Measurements from ENCODE around the gene SYNDIG1.

The SYNDIG1 gene

DNA sequence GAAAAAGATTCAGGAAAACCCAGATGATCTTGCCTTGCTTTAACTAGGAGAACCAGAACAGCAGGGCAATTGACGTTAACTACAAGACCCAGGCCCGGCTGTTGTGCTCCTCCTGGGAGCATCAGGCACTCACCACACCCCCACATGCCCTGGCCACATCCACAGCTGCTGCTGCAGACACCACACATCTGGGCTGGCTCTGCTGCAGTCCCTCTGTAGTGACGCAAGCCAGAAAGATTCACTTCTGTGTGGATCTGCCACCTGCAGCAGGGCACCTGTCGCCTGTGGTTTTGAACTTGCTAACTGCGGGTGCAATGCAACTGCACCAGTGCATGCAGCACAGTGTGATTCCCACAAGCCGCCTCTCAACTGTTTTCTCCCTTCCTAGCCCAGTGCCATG is 228.8 kb downstream of the SYNDIG1 start:
- Mint-ChIP-seq H3K27me3 (no peaks in the 10 kb centered on the region), H3K4me1 (ENCODE audit: low read depth) (no peaks in the 10 kb centered on the region), H3K4me3 (no peak overlapping the region)

DNA sequence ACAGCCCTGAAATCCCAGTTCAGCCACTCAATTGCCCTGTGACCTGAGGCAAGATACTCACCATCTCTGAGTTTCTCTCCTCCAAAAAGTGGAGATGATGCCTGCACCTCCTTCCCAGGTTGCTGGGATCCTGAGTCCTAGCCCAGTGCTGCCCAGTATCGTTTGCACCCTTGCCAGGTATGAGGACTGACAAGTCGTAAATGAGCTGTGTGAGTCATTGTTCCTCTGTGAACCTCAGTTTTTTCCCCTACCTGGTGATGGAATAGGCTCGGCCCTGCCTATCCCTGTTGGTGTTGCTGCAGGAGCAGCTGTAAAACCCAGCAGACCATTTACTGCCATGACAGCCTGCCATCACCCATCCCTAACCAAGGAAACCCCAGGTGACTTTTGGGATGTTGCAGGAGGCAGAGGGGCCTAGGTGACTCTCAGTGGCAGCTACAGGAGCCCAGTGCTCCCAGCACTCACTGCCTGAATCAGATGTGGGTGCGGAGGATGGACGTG is 229.3 kb downstream of the SYNDIG1 start:
- intact Hi-C loops (cut with micrococcal nuclease): no loop called here
- Mint-ChIP-seq H3K36me3 (ENCODE audit: low read depth) (no peaks in the 10 kb centered on the region), H3K27ac (no peak overlapping the region), H3K27me3 (no peaks in the 10 kb centered on the region), H3K4me3 (no peak overlapping the region), H3K4me1 (ENCODE audit: low read depth) (no peaks in the 10 kb centered on the region), H3K9me3 (no peaks in the 10 kb centered on the region)

More for the DNA sequence above, 228.8 kb downstream of the SYNDIG1 start:
- H3K36me3 Mint-ChIP-seq (ENCODE audit: low read depth): no peaks in the 10 kb centered on the region
- no peak overlapping the region for H3K27ac Mint-ChIP-seq
- intact Hi-C loops (cut with micrococcal nuclease): no loop called here
- H3K9me3 Mint-ChIP-seq: no peaks in the 10 kb centered on the region

DNA sequence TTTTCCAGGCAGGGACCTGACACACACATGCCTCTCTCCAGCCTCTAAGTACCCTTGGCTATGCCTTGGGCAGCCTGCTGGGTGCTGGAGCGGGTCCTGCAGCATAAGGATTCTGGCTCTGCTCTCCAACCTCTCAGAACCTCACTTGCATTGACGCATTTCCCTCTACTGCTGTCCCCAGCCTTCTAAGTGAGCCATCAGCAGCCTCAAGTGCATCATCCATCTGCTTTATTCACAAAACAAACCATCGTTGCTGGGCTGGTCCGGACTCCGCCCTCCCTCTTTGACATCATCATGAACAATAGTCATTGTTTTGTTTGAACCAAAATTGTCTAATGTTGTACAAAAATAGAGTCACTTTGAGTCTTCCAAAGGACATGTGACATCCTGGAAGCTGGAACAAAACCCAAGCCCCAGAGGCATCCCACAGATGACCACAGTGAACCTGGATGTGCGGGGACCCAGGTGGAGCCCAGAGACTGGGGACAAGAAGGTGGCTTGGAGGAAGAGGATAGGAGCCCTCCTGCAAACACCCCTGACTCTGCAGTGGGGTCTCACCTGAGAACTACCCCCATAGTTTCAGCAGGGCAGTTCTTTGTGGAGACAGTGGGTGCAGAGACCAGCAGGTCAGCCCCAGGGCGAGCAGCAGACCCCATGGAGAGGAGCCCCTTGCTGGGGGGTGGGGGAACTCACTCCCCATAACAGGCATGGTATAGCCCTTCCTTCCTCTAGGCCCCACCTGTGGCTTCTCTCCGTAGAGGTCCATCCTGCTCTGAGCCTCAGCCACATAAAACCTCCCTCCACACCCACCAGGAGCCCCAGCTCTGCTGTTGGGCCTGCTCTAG is 230.1 kb downstream of the SYNDIG1 start:
- Mint-ChIP-seq H3K9me3 (no peaks in the 10 kb centered on the region), H3K27me3 (no peaks in the 10 kb centered on the region), H3K4me1 (ENCODE audit: low read depth) (no peaks in the 10 kb centered on the region), H3K4me3 (no peak overlapping the region), H3K36me3 (ENCODE audit: low read depth) (no peaks in the 10 kb centered on the region), H3K27ac (no peak overlapping the region)
- intact Hi-C loops (cut with micrococcal nuclease): no loop called here

DNA sequence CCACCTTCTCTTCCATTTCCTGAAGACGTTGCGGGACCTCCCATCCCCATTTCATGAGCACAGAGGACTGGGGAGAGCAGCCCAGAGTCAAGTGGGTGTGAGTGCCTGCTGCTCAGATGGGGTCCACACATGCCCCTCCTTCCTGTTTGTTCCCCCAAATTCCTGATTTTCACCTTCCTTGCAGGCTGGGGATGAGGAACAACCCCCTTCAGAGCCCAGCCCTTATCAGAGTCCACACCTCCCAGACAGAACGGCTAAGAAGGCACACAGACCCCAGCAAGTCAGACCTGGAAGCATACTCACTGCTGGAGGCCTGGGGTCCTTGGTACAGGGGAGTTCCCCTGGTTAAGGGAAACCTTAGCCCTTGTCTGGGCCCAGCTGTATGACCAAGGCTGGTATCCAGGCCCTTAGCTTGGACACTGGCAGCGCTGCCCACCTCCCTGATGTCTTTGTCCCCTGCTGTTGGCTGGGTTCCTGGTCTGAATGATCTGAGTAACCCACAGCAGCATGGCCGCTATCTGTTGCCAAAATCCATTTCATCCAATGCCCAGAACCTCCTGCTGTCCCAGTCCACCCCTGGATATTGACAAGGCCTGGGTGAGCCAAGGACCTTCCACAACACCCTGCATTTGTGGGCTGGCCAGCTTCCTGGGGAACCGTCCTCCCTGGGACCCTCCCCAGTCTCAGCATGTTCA is 230.9 kb downstream of the SYNDIG1 start:
- intact Hi-C loops (cut with micrococcal nuclease): no loop called here
- Mint-ChIP-seq H3K4me1 (ENCODE audit: low read depth) (no peaks in the 10 kb centered on the region), H3K27me3 (no peaks in the 10 kb centered on the region), H3K9me3 (no peaks in the 10 kb centered on the region), H3K4me3 (no peak overlapping the region), H3K27ac (no peak overlapping the region), H3K36me3 (ENCODE audit: low read depth) (no peaks in the 10 kb centered on the region)

DNA sequence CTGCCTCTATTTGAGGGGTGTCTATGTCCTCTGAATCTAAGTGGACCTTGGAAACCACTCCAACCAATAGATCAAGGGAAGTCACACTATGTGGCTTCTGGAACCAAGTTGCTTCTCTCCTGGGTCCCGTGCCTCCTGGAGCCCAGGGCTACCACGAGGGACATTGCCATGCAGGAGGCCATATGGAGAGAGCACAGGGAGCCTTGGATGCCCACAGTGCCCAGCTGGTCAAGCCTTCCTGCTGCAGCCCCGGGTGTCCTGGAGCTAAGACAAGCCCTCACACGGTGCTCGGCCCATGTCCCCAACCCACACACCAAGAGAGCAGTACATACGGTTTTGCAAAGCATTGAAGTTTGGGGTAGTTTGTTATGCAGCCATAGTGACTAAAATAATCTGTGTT is 231.6 kb downstream of the SYNDIG1 start:
- Mint-ChIP-seq H3K4me3 (no peak overlapping the region), H3K27me3 (no peaks in the 10 kb centered on the region), H3K36me3 (ENCODE audit: low read depth) (no peaks in the 10 kb centered on the region), H3K27ac (no peak overlapping the region), H3K4me1 (ENCODE audit: low read depth) (no peaks in the 10 kb centered on the region), H3K9me3 (no peaks in the 10 kb centered on the region)
- intact Hi-C loops (cut with micrococcal nuclease): no loop called here

DNA sequence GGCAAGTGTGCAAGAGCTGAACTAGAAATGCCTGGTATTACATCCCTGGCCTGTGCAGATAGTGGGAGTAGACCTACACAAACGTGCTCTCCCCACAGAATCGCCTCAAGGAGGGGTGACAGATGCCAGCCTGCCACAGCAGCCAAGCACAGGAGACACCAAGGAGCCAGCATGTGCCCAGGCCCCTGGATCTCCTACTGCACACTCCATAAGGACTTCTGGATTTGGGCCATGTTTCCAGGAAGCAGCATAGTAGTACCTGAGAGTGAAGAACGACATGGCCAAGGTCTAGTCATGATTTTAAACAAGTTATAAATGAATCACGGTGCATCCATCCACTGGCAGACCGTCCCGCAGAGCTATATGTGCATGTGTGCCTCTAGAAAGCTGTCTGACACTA is 232.2 kb downstream of the SYNDIG1 start:
- no peaks in the 10 kb centered on the region for H3K9me3 Mint-ChIP-seq
- intact Hi-C loops (cut with micrococcal nuclease): no loop called here
- H3K4me3 Mint-ChIP-seq: no peak overlapping the region
- H3K27ac Mint-ChIP-seq: no peak overlapping the region
- no peaks in the 10 kb centered on the region for H3K4me1 Mint-ChIP-seq (ENCODE audit: low read depth)
- no peaks in the 10 kb centered on the region for H3K36me3 Mint-ChIP-seq (ENCODE audit: low read depth)
- no peaks in the 10 kb centered on the region for H3K27me3 Mint-ChIP-seq

DNA sequence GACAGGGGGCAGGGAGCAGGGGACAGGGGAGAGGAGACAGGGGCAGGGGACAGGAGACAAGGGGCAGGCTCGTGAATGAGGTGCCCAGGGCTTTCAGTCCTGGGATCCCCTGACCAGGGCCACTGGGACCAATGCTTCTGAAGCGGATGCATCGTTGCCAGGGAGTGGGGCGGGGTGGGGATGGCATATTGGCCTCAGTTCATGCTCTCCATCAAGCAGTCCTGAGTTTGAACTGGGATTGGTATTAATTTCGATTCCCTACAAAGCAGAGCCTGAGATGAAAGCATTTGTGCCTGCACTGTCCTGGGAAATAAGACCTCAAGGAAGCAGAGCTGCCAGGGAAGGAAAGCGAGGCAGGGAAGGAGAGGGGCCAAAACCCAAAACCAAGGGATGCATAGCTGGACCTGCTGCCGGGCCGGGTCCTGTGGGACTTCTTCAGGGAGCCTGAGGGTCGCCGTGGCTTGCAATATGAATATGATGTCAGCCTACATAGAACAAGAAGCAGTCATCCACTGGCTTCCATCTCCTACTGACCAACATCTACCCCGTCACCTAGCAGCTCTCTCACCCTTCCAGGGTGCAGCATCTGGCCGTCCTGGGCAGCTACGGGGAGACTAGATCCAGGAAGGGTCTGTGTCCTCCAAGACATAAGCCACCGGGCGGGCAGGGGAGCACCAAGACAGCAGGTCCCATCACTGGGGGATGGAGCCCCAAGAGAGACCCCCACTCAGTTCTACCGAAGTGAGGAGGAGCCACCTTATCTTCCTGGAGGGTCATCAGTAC is 233.3 kb downstream of the SYNDIG1 start:
- Mint-ChIP-seq H3K4me1 (ENCODE audit: low read depth) (no peaks in the 10 kb centered on the region), H3K4me3 (no peak overlapping the region), H3K27me3 (no peaks in the 10 kb centered on the region), H3K27ac (no peak overlapping the region), H3K9me3 (no peaks in the 10 kb centered on the region), H3K36me3 (ENCODE audit: low read depth) (no peaks in the 10 kb centered on the region)
- intact Hi-C loops (cut with micrococcal nuclease): no loop called here

DNA sequence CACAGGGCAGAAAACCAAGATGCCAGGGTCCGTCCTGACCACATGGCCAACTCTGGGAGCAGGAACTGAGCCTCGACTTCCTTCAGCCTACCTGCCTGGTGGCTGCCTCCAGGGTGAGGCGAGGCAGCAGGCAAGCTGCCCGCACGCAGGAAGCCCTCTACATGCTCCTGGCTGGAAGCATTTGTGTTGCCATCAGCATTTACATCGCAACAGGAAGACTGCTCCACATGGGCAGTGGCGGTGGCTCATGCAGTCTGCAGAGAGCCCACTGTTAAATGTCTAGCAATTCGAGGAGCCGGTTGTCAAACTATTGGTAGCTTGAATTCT is 233.8 kb downstream of the SYNDIG1 start:
- Mint-ChIP-seq H3K27me3 (no peaks in the 10 kb centered on the region), H3K36me3 (ENCODE audit: low read depth) (no peaks in the 10 kb centered on the region), H3K4me1 (ENCODE audit: low read depth) (no peaks in the 10 kb centered on the region), H3K9me3 (no peaks in the 10 kb centered on the region), H3K27ac (no peak overlapping the region), H3K4me3 (no peak overlapping the region)
- intact Hi-C loops (cut with micrococcal nuclease): no loop called here

DNA sequence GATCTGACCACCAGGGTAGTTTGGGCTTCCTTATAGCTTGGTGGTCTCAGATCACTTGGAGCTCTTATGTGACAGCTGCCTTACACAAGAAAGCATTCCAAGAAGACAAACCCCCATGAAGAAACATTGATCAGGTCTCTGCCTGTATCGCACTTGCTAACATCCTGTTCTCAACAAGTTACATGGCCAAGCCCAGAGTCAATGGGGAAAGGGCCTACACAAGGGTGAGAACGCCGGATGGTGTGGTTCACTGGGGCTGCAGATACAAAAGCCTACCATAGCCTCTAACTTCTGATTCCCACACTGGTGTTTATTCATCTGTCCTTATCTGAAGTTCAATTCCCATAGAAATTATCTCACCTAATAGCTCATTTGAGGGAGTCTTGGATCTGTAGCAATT is 235.5 kb downstream of the SYNDIG1 start:
- Mint-ChIP-seq H3K4me3 (no peak overlapping the region), H3K36me3 (ENCODE audit: low read depth) (no peaks in the 10 kb centered on the region), H3K4me1 (ENCODE audit: low read depth) (no peaks in the 10 kb centered on the region), H3K9me3 (no peaks in the 10 kb centered on the region), H3K27me3 (no peaks in the 10 kb centered on the region), H3K27ac (no peak overlapping the region)
- intact Hi-C loops (cut with micrococcal nuclease): no loop called here

DNA sequence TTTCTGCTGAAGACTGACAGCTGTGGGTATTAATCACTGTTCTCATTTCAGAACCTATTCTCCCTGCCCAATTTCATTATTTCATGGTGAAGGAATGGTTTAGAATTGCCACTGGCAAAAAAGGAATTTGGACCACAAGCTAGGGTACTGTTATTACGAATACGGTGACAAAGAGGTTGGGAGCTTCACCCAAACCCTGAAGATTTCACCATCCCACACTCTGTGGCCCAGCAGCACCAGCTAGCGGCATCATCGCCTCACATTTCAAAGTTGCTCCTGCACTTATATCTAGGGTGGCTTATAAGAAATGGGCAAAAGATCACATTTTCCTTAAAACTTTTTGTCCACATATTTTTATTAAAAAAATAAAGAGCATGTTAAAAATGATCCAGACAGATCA is 236.1 kb downstream of the SYNDIG1 start:
- no peaks in the 10 kb centered on the region for H3K4me1 Mint-ChIP-seq (ENCODE audit: low read depth)
- no peak overlapping the region for H3K27ac Mint-ChIP-seq
- no peaks in the 10 kb centered on the region for H3K9me3 Mint-ChIP-seq
- no peak overlapping the region for H3K4me3 Mint-ChIP-seq
- no peaks in the 10 kb centered on the region for H3K36me3 Mint-ChIP-seq (ENCODE audit: low read depth)
- H3K27me3 Mint-ChIP-seq: no peaks in the 10 kb centered on the region
- intact Hi-C loops (cut with micrococcal nuclease): no loop called here

DNA sequence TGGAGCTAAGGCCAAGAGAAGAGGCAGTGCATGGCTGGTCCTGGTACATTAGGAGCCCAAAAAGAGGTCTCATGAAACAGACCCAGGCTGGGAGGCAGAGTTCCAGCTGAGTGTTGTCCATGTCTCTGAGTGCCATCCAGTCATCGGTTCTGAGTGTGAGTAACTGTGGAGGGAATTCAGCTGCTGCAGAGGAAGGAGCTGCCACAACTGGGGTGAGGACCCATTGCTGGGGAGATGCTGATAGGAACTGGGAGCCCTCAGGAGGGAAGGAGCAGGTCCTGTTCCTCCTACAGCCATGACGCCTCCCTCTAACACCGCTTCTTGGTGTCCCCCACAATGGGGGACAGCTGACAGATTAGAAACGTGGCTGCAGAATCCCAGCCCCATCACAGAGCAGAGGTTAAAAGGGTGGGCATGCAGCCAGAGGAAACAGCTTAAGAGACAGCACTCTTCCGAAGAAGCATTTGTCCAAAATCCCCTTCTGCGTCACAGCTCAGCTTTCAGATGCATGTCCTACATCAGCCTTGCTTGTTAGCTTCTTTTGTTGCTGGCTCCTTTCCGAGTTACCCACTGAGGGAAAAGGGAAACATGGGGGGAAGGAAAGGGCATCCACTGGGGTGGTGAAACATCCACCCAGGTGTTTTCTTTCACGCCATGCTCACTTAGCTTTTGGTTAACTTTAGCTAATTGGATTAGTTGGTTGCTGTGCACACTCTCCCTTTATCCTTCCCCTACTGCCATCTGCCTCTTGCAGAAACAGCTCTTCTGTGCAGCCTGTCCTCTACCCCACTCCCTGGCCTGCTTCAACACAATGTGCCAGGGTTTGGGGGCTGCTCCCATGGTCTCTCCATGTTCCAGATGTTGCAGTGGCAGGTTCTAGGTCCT is 239.2 kb downstream of the SYNDIG1 start:
- Mint-ChIP-seq H3K4me1 (ENCODE audit: low read depth) (no peaks in the 10 kb centered on the region), H3K4me3 (no peak overlapping the region), H3K36me3 (ENCODE audit: low read depth) (no peaks in the 10 kb centered on the region), H3K9me3 (peaks cover 6% of the 10 kb centered on the region), H3K27ac (no peak overlapping the region), H3K27me3 (no peaks in the 10 kb centered on the region)
- intact Hi-C loops (cut with micrococcal nuclease): no loop called here

Data from dendritic cell treated with granulocyte-macrophage colony-stimulating factor and Interleukin-4, amounts not matched to agents 40 ng/mL and 50 ng/mL, for 4 days (primary cell).